HG03175 (cell line): ENCODE data around the gene MPV17L.
"Not testable (repeated sequence)": the region's sequence is repeated elsewhere in the genome, so short reads cannot be mapped to it uniquely, and the experiment has no call there.

Experiments used
- ATAC-seq: cut with Tn5 transposase; IDR thresholded peaks from one replicate; pipeline ENCODE4 v1.9.1; 2021; ENCODE audit warnings: mild to moderate bottlenecking, moderate library complexity; ENCODE audit not compliant: unreplicated experiment

Gene MPV17L

GRCh38 chr16:15450624-15451023 lies 55.1 kb downstream of the MPV17L start:
- no peak for ATAC-seq

DNA sequence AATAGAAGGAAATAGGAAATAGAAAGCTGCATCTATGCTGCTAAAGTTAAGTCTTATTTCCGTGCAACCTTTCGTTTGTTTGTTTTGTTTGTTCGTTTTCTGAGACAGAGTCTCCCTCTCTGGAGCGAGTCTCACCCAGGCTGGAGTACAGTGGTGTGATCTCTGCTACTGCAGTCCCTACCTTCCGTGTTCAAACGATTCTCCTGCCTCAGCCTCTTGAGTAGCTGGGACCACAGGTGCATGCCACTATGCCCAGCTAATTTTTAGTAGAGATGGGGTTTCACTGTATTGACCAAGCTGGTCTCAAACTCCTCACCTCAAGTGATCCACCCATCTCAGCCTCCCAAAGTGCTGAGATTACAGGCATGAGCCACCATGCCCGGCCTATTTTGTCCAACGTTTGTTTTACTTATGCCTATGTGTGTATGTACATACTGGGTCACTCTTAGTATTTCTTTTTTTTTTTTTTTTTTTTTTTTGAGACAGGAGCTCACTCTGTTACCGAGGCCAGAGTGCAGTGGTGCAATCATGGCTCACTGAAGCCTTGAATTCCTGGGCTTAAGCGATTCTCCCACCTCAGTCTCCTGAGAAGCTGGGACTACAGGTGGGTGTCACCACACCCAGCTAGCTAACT lies 55.7 kb downstream of the MPV17L start:
- ATAC-seq: no peak

- no peak for ATAC-seq
Observed at GRCh38 chr16:15452246-15452855, 56.8 kb downstream of the MPV17L start.

DNA sequence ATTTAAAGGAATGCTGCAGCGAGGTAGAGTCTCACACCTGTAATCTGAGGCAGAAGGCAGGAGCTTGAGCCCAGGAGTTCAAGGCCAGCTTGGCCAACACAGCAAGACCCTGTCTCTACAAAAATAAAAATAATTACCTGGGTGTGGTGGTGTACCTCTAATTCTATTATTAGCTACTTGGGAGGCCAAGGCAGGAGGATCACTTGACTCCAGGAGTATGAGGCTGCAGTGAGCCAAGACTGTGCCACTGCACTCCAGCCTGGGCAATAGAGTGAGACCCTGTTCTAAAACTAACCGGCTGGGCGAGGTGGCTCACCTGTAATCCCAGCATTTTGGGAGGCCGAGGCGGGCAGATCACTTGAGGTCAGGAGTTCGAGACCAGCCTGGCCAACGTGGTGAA lies 57.7 kb downstream of the MPV17L start:
- not testable (repeated sequence) for ATAC-seq

GRCh38 chr16:15454933-15455332 lies 59.4 kb downstream of the MPV17L start:
- ATAC-seq: not testable (repeated sequence)

- ATAC-seq: no peak
Observed at GRCh38 chr16:15457400-15457799, 61.8 kb downstream of the MPV17L start.

DNA sequence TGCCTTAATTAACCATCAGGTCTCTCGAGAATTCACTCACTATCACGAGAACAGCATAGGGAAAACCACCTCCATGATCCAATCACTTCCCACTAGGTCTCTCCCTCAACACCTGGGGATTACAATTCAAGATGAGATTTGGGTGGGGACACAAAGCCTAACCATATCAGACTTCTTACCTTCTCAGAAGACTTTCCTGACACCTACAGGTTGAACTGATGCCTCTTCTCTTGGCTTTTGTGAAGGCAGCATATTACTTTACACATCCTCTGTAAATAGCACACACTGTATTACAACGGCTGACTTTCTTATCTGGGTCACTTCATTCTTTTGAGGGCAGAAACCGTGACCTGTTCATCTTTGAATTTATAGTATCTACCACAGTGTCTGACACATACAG lies 62.4 kb downstream of the MPV17L start:
- ATAC-seq: no peak

GRCh38 chr16:15459791-15460190 lies 64.2 kb downstream of the MPV17L start:
- ATAC-seq: no peak

DNA sequence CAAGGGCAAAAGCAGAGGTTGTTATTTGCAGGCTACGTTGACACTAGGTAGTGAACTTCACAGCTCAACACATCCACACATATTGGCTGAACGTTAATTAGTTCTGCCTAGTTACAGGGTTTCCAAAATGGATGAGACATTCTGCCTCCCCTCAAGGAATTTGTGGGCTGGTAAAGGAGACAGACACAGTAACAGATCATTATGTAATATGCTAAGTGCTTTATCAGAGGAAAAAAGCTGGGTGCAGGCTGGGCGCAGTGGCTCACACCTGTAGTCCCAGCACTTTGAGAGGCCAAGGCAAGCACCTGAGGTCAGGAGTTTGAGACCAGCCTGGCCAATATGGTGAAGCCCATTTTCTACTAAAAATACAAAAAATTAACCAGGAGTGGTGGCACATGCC lies 65.0 kb downstream of the MPV17L start:
- ATAC-seq: no peak

DNA sequence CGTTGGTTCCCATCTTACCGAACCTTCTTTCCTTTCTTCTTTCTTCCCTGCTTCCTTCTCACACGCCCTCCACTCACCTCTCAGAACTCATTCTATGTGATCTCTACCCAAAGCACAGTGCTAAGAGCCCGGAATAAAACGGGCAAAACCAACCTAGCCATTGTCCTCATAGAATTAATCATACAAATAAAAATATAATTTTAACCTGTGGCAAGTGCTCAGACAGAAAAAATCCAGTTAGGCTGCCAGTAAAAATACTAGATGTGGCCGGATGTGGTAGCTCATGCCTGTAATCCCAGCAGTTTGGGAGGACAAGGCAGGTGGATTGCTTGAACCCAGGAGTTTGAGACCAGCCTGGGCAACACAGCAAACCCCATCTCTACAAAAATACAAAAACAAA lies 65.8 kb downstream of the MPV17L start:
- ATAC-seq: no peak
